Ishikawa (cell line): ENCODE results near the gene KCNC3.

Source experiments
- CREB1 ChIP-seq: IDR thresholded peaks from 2 replicates; pipeline ENCODE4 v1.6.1; 2012; ENCODE audit warnings: low read depth
- EGR1 ChIP-seq: IDR thresholded peaks from 2 replicates; pipeline ENCODE4 v1.6.1; 2012
- EP300 ChIP-seq: IDR thresholded peaks from 2 replicates; pipeline ENCODE4 v1.6.1; 2012; ENCODE audit warnings: borderline replicate concordance
- RAD21 ChIP-seq: IDR thresholded peaks from 2 replicates; pipeline ENCODE4 v1.6.1; 2012; ENCODE audit warnings: low read depth
- REST ChIP-seq: IDR thresholded peaks from 2 replicates; pipeline ENCODE4 v1.6.1; 2012; ENCODE audit warnings: low read depth, mild to moderate bottlenecking
- TCF12 ChIP-seq: IDR thresholded peaks from 2 replicates; pipeline ENCODE4 v1.6.1; 2012; ENCODE audit warnings: low read depth
- USF1 ChIP-seq: IDR thresholded peaks from 2 replicates; pipeline ENCODE4 v1.6.1; 2012
- YY1 ChIP-seq: IDR thresholded peaks from 2 replicates; pipeline ENCODE4 v1.6.1; 2012; ENCODE audit warnings: low read depth

GRCh38 chr19:50308991-50309390 is 20.2 kb downstream of the KCNC3 start:
- TF ChIP-seq REST (no peak), USF1 (no peak), EP300 (no peak), TCF12 (no peak), EGR1 (no peak), YY1 (no peak), RAD21 (no peak), CREB1 (no peak)
